ENCODE data around the gene CCT5.
"Not testable (repeated sequence)": the region's sequence is repeated elsewhere in the genome, so short reads cannot be mapped to it uniquely, and the experiment has no call there.

CCT5 gene

DNA sequence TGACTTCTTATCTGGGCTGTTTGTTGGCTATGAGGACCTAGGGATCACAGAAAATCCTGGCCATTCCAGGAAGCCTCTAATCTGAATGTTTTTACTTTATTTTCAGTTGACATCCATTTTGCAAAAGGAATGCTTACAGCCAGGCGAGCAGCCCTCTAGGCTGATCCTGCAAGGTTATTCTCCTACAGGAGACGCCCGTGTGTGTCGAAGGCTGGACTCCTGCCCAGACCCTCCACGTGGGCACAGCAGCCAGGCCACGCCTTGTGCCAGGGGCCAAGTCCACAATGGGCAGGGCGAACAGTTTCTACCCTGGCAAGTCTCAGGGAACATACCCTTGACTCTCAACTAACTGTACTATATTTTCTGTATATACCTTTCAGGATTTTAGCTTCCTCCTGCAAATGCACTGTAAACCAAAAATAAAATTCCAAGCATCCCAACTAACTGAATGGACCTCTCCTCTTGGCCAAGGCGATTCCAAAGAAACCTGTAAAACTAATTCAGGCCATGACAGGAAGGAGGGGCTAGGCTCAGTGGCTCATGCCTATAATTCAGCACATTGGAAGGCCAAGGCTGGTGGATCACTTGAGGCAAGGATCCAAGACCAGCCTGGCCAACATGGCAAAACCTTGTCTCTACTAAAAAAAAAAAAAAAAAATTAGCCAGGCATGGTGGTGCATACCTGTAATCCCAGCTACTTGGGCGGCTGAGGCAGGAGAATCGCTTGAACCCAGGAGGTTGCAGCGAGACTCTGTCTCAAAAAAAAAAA lies 51.9 kb downstream of the CCT5 start:
- no peak for DNase-seq (ENCODE audit: low read depth in 3 of 3)

DNA sequence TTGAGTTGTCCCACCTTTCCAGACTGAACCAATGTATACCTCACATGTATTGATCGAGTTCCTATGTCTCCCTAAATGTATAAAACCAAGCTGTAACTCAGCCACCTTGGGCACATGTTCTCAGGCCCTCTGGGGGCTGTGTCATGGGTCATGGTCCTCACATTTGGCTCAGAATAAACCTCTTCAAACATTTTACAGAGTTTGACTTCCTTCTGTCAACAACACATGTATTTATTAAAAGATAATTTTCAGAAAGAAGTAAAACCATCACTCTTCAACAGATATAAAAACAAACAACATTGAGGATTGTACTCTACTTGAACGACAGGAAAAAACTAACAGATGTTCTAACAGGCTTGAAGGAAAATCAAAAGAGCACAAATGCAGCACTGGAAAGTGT lies 53.1 kb downstream of the CCT5 start:
- no peak for DNase-seq (ENCODE audit: low read depth in 3 of 3)

DNA sequence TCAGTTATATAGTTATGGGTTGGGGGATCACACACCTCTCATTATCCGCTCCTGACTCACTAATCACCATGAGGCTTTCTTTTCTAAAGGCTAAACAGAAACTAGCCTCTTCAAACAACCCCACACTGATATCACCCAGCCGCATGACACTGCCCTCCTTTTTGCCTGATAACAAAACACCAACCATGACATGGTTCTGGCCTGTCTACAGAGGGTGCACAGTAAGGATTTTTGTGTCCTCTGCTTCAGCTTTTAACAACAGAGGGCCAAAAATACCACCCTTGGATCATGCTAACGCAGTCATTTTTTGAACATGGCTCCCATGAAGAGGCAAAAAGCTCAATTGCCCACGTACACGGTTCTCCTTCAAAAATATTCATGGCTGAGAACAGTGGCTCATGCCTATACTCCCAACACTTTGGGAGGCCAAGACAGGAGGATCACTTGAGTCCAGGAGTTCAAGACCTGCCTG lies 53.7 kb downstream of the CCT5 start:
- DNase-seq (ENCODE audit: low read depth in 3 of 3) = no peak

DNA sequence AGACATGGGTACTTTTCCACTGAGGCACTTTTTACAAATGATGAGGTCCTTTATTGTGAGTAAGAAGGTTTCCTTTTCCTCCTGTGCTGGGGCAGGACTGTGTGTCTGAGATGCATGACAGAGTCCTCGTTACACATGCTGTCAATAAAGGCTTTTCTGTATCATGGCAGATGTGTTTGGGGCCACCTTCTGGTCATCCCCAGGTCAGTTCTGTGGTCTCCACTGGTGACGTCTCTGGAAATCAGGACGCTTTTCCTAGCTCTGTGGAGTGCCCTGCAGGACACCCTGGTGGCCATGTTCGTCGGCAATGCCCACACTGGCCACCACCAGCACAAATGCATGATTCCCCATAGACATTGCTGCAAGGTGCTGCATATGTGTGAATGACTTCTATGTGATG lies 54.9 kb downstream of the CCT5 start:
- DNase-seq (ENCODE audit: low read depth in 3 of 3) = no peak

DNA sequence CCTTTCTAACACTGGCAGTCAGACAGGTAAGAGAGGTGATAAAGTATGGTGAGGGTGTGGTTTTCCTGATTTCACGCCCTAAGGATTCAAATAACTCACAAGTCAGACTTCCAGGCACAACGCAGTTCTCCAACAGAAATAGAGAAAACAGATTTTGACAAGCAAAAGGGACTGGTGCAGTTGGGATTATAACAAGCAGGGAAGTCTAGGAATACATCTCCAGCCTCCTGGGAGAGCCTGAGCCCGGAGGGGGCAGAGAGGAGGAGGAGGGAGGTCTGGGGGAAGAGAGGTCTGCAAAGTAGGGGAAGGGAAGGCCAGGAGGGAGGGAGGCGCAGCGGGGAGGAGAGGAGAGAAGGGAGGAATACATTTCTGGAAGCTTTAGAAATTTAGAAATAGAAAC lies 56.0 kb downstream of the CCT5 start:
- DNase-seq (ENCODE audit: low read depth in 3 of 3) = no peak

GRCh38 chr5:10306806-10307205 lies 56.7 kb downstream of the CCT5 start:
- no peak for DNase-seq (ENCODE audit: low read depth in 3 of 3)

GRCh38 chr5:10307206-10308148 lies 57.4 kb downstream of the CCT5 start, which contains the start of gene CMBL:
Gene CMBL, minus strand, starts transcription at chr5:10307902. Its CDS starts 17,140 bp downstream, at chr5:10290762.
- peak in 1 of 3 experiments; percentile 26 for DNase-seq (ENCODE audit: low read depth in 3 of 3)

- no peak for DNase-seq (ENCODE audit: low read depth in 3 of 3)
Observed at GRCh38 chr5:10308844-10309243, 58.8 kb downstream of the CCT5 start.

DNA sequence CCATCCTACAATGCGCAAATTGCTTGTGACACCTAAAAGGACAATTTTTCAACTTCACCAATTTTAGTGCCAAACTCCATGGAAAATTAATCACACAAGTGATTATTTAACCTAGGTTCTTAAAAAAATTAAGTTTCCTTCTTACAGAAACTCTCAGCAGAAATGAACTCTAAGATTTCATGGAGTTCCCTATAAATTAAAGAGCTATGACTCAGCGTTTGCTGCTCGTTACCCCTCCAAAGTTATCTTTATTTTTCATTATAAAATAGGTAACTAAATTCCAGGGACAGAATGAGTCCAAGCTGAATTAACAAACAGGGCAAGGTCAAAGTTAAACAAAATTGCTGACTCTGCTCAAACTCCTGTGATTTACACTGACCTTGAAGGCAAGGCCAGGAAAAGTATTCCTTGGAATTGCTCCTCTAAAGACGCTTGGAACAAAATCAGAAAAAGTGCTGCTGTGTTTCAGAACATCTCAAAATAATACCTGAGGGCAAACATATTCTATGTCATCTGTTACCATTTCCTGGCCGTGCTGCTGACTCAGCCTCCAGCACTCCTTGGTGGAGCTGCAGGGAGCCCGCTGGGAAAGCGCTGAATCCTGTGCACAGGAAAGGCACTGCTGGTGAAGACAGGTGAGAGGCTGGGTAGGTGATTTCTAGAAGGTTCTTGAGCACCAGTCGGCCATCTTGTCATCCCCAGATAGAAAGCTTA lies 60.1 kb downstream of the CCT5 start:
- DNase-seq (ENCODE audit: low read depth in 3 of 3) = no peak

GRCh38 chr5:10310835-10311570 lies 60.9 kb downstream of the CCT5 start:
- not testable (repeated sequence) for DNase-seq (ENCODE audit: low read depth in 3 of 3)

- no peak for DNase-seq (ENCODE audit: low read depth in 3 of 3)
Observed at GRCh38 chr5:10311595-10312425, 61.7 kb downstream of the CCT5 start.

GRCh38 chr5:10315201-10315600 lies 65.1 kb downstream of the CCT5 start:
- DNase-seq (ENCODE audit: low read depth in 3 of 3) = no peak

Measured in stimulated activated CD4-positive, alpha-beta T cell treated with anti-CD3 and anti-CD28 coated beads, TNF-alpha, amount 100 ng/mL, for 24 hours (primary cell).